H1 (cell line): ENCODE results near the gene SHC3. TPM values are rescaled to one million over a fixed set of nuclear protein-coding genes. Genes with fewer than 3 reads are reported as not detected.

ENCODE experiments used
- CTBP2 ChIP-seq: IDR thresholded peaks from 2 replicates; pipeline ENCODE4 v1.7.0; 2011; ENCODE audit warnings: borderline replicate concordance, mild to moderate bottlenecking, moderate library complexity, mixed read lengths, low read length; ENCODE audit not compliant: insufficient read depth, insufficient read length
- HDAC6 ChIP-seq: IDR thresholded peaks from one replicate; pipeline ENCODE4 v1.7.1; 2012; ENCODE audit warnings: low read depth, mild to moderate bottlenecking, inconsistent platforms, low read length, moderate library complexity
- KDM5A ChIP-seq: fragments of 200-600 bp; IDR thresholded peaks from 2 replicates; pipeline ENCODE4 v1.7.1; 2012; ENCODE audit warnings: mild to moderate bottlenecking, low read length, inconsistent platforms, mixed read lengths
- MAFK ChIP-seq: IDR thresholded peaks from 2 replicates; pipeline ENCODE4 v1.6.1; 2012; ENCODE audit warnings: low read depth, mild to moderate bottlenecking, improper control_type of control experiment, low read length
- RFX5 ChIP-seq: IDR thresholded peaks from 2 replicates; pipeline ENCODE4 v1.6.1; 2011; ENCODE audit warnings: low read depth, low read length, improper control_type of control experiment, borderline replicate concordance
- TCF12 ChIP-seq: IDR thresholded peaks from 2 replicates; pipeline ENCODE4 v1.6.1; 2011; ENCODE audit warnings: low read depth, mild to moderate bottlenecking, low read length
- TEAD4 ChIP-seq: IDR thresholded peaks from 2 replicates; pipeline ENCODE4 v1.6.1; 2012; ENCODE audit warnings: low read depth, low read length, inconsistent platforms, mixed read lengths
- polyA plus RNA-seq, 7 experiments: library from polyadenylated mRNA; depleted of rRNA in 3 of 7; stranded (reverse) in 5 of 7; unstranded in 2 of 7; fragments of >200 nt in 5 of 7; fragments of 200-250 nt in 2 of 7; gene quantifications; 1 replicate in 5 of 7; 2 replicates in 1 of 7; 4 replicates in 1 of 7; pipeline versions ENCODE4 v1.2.1 to v1.2.3, GENCODE V29; 2011 to 2013; ENCODE audit warnings: missing spikeins in 2 of 7, mixed read lengths in 2 of 7
- total RNA-seq: library from RNA; stranded (reverse); fragmentation: NEBNext Ultra II Directional; extraction: Animal tissue kit (Norgen Biotek cat#: 25700); gene quantifications from 2 replicates; pipeline ENCODE4 v1.2.1, GENCODE V29; 2021
- TF ChIP-seq, protein P1 (sequence below): IDR thresholded peaks from 2 replicates; pipeline ENCODE4 v1.6.1; 2012; ENCODE audit warnings: inconsistent platforms

SHC3 gene
- total and polyA plus RNA-seq, 2 of the 8 experiments (the other 6 are each of a cell fraction or from before 2014, with no cell fraction given) = 1.4 to 7.1 TPM

DNA sequence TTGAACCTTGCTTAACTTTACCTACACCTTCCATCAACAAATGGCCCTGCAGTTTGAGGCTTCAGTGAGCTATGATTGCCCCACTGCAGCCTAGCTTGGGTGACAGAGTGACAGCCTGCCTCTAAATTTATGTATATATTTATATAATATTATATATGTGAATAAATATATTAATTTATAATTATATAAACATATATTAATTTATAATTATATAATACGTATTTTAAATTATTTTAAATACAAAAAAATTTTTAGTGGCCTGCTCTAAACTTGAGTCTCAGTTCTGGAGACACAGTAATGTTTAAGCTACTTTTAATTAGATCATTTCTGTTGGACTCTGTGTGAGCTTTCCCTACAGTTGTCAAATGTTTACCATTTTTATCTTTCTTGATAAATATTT, 9.3 kb upstream of the SHC3 start (continued):
- TF ChIP-seq TEAD4 (no peak), MAFK (no peak), TCF12 (no peak), CTBP2 (no peak), HDAC6 (no peak), RFX5 (no peak), KDM5A (no peak)
- TF ChIP-seq, protein P1, sequence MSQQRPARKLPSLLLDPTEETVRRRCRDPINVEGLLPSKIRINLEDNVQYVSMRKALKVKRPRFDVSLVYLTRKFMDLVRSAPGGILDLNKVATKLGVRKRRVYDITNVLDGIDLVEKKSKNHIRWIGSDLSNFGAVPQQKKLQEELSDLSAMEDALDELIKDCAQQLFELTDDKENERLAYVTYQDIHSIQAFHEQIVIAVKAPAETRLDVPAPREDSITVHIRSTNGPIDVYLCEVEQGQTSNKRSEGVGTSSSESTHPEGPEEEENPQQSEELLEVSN = no peak
